Esophagus (tissue), 2 donors: ENCODE measurements around the gene CCNJ. TPM values are rescaled to one million over a fixed set of nuclear protein-coding genes. Genes with fewer than 3 reads are reported as not detected.
"Not testable (repeated sequence)": the region's sequence is repeated elsewhere in the genome, so short reads cannot be mapped to it uniquely, and the experiment has no call there.

Source experiments
- H3K27ac ChIP-seq, 2 donors: one replicate each; pipeline ENCODE4 v1.5.1; 2013; ENCODE audit warnings: low read depth in 2 of 2, mild to moderate bottlenecking in 2 of 2, inconsistent platforms in 1 of 2, low read length in 1 of 2, moderate library complexity in 1 of 2
- H3K27me3 ChIP-seq, 2 donors: one replicate each; pipeline ENCODE4 v1.6.1; 2013; ENCODE audit warnings: low read length in 2 of 2, control low read depth in 1 of 2, mild to moderate bottlenecking in 1 of 2; ENCODE audit not compliant: insufficient read depth in 2 of 2, control insufficient read depth in 1 of 2
- H3K36me3 ChIP-seq, 2 donors: one replicate each; pipeline ENCODE4 v1.6.1; 2013; ENCODE audit warnings: low read length in 1 of 2; ENCODE audit not compliant: control insufficient read depth in 2 of 2, insufficient read depth in 2 of 2
- H3K4me1 ChIP-seq, 2 donors: one replicate each; pipeline ENCODE4 v1.6.1; 2013; ENCODE audit warnings: low read length in 1 of 2; ENCODE audit not compliant: control insufficient read depth in 2 of 2, insufficient read depth in 2 of 2
- H3K4me3 ChIP-seq, 2 donors: one replicate each; pipeline ENCODE4 v1.5.1; 2013; ENCODE audit warnings: low read length in 2 of 2, mild to moderate bottlenecking in 2 of 2, low read depth in 1 of 2, moderate library complexity in 1 of 2
- H3K9me3 ChIP-seq, 2 donors: one replicate each; pipeline ENCODE4 v1.6.1; 2013; ENCODE audit warnings: mild to moderate bottlenecking in 2 of 2, low read depth in 1 of 2, low read length in 1 of 2, moderate library complexity in 1 of 2; ENCODE audit not compliant: control insufficient read depth in 2 of 2, insufficient read depth in 1 of 2
- WGBS, 2 donors: extraction: QIAGEN DNeasy Blood & Tissue Kit; methylation state at CpG; one replicate each; pipeline ENCODE4 v1.1.7; 2013; 5-methylcytosine and 5-hydroxymethylcytosine counted together
- polyA plus RNA-seq, 2 donors: library from polyadenylated mRNA; stranded (reverse); fragments of 200-250 nt; gene quantifications; one replicate each; pipeline ENCODE4 v1.2.3, GENCODE V29; 2013
- donor health status: healthy with polysubstance abuse.
- donor health status: Bipolar disorder and iron deficiency.

CCNJ gene
- 1 to 10 TPM; 1.4 to 1.9 TPM for polyA plus RNA-seq

DNA sequence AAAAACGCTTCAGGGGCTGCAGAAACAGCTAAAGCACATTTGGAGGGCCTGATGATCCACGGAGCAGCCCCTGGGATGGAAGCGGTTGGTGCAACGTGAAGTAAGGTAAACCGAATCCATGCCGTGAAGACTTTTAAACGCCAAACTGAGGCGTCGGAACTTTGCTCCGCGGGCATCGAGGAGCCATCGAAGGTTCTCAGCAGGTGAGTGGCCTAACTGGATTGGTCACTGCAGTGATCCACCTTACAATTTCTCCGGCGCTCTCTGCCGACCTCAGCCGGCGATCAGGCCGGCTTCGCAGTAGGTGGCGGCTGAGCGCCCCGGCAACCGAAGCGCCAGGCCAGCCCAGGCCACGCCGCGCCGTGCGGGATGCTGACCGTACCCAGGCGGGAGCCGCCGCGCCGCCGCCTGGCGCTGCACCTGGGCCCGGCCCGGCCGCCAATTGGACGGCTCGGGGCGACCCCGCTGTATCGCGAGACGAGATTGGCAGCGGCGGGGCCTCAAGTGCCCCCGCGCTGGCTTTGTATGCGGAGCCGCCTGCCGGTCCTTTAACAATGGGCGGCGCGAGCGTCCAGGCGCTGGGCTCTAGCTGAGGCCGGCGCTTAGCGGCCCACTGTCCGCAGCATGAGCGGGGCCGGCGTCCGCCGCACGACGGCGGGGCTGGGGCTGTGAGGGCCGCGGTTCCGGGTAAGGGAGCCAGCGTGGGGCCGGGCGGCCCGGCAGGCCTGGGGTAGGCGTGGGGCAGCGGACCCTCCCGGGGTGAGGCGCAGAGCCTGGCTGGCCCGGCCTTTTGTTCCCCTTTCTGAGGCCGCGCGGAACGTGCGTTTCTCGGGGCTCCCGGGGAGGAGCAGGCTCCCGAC, at the start of gene CCNJ:
CCNJ (plus strand) TSS at position 551 of the 860 bp plus-strand sequence. CDS start 811 bp downstream, outside the sequence.
- no peaks in the 10 kb centered on the region for H3K4me1 ChIP-seq
- H3K9me3 ChIP-seq = no peaks in the 10 kb centered on the region
- WGBS, 2 donors = 3% methylated on average over 85 to 92 of the region's 92 CpGs

DNA sequence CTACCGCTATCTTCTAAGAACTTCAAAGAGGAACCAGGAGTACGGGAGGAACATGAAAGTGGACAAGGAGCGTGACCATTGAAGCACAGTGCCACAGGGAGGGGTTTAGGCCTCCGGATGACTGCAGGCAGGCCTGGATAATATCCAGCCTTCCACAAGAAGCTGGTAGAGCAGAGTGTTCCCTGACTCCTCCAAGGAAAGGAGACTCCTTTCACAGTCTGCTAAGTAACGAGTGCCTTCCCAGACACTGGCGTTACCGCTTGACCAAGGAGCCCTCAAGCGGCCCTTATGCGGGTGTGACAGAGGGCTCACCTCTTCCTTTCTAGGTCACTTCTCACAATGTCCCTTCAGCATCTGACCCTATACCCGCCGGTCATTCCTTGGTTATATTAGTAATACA, 49.0 kb upstream of the CCNJ start:
- H3K27me3 ChIP-seq, H3K4me1 ChIP-seq, H3K4me3 ChIP-seq, H3K27ac ChIP-seq, H3K36me3 ChIP-seq, H3K9me3 ChIP-seq: not testable (repeated sequence)
- WGBS, 2 donors = 88 to 91% methylated on average over 11 of the region's 11 CpGs

More for the DNA sequence above, at the start of gene CCNJ:
- Histone ChIP-seq H3K27me3 (no peaks in the 10 kb centered on the region), H3K4me3 (peak within 1 kb of the TSS; percentile 69 to 89), H3K36me3 (no peaks in the 10 kb centered on the region), H3K27ac (peak within 1 kb of the TSS; percentile 83 to 84)

DNA sequence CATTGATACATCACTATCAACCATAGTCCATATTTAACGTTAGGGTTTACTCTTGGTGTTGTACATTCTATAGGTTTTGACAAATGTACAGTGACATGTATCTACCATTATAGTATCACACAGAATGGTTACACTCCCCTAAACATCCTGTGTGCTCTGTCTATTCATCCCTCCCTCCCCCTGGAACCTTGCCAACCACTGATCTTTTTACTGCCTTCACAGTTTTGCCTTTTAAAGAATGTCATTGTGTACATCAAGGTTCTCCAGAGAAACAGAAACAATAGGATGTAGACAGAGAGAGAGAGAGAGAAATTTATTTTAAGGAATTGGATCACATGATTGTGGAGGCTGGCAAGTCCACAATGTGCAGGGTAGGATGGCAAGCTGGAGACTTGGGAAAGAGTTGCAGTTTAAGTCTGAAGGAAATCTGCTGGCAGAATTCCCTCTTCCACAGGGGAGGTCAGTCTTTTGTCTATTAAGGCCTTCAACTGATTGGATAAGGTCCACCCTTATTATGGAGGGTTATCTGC, 45.1 kb upstream of the CCNJ start:
- H3K4me1 ChIP-seq = no peaks in the 10 kb centered on the region
- 37 to 61% methylated on average over 1 of the region's 1 CpG for WGBS, 2 donors
- H3K4me3 ChIP-seq = no peak overlapping the region
- H3K9me3 ChIP-seq = no peaks in the 10 kb centered on the region
- H3K36me3 ChIP-seq = no peaks in the 10 kb centered on the region
- no peak overlapping the region for H3K27ac ChIP-seq
- no peaks in the 10 kb centered on the region for H3K27me3 ChIP-seq

GRCh38 chr10:96013956-96014355, 29.4 kb upstream of the CCNJ start:
- Histone ChIP-seq H3K9me3 (no peaks in the 10 kb centered on the region), H3K27ac (no peak overlapping the region), H3K36me3 (no peaks in the 10 kb centered on the region), H3K4me3 (no peak overlapping the region), H3K27me3 (no peaks in the 10 kb centered on the region), H3K4me1 (no peaks in the 10 kb centered on the region)
- 84% methylated on average over 2 of the region's 2 CpGs for WGBS, 2 donors

GRCh38 chr10:96014473-96015102, 28.8 kb upstream of the CCNJ start:
- Histone ChIP-seq H3K27me3 (no peaks in the 10 kb centered on the region), H3K9me3 (no peaks in the 10 kb centered on the region), H3K4me3 (no peak overlapping the region), H3K27ac (no peak overlapping the region), H3K36me3 (no peaks in the 10 kb centered on the region), H3K4me1 (no peaks in the 10 kb centered on the region)
- WGBS, 2 donors = 89 to 93% methylated on average over 2 of the region's 2 CpGs

- no peak overlapping the region for H3K4me3 ChIP-seq
- no peaks in the 10 kb centered on the region for H3K4me1 ChIP-seq
- H3K36me3 ChIP-seq = no peaks in the 10 kb centered on the region
- no peak overlapping the region for H3K27ac ChIP-seq
- WGBS, 2 donors = 17 to 18% methylated on average over 5 of the region's 5 CpGs
- H3K27me3 ChIP-seq = no peaks in the 10 kb centered on the region
- no peaks in the 10 kb centered on the region for H3K9me3 ChIP-seq
Measured at GRCh38 chr10:96017191-96017687, 26.1 kb upstream of the CCNJ start.

GRCh38 chr10:96021332-96021731, 22.1 kb upstream of the CCNJ start:
- Histone ChIP-seq H3K4me3 (no peak overlapping the region), H3K4me1 (no peaks in the 10 kb centered on the region), H3K36me3 (no peaks in the 10 kb centered on the region), H3K9me3 (no peaks in the 10 kb centered on the region), H3K27ac (no peak overlapping the region), H3K27me3 (no peaks in the 10 kb centered on the region)
- 52 to 77% methylated on average over 1 of the region's 1 CpG for WGBS, 2 donors

DNA sequence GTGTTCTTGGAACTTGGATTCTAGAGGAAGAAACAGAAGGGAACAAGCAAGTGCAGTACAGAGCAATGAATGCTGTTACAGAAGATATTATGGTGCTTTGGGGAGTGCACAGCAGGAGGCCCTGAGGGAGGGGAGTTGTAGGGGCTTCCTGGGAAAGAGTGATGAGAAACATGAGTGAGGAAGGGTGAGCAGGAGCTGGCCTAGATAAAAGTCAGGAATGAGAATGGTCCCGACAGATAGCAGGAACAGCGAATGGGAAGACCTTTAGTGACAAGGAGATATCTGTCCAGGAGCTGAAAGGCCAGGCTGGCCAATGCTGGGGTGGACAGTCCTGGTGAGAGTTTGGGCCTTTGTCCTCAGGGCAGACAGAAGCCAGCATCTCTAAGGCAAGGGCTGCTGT, 20.6 kb upstream of the CCNJ start:
- no peaks in the 10 kb centered on the region for H3K4me1 ChIP-seq
- no peak overlapping the region for H3K4me3 ChIP-seq
- H3K27me3 ChIP-seq = no peaks in the 10 kb centered on the region
- H3K36me3 ChIP-seq = no peaks in the 10 kb centered on the region
- 92 to 95% methylated on average over 2 of the region's 2 CpGs for WGBS, 2 donors
- H3K9me3 ChIP-seq = no peaks in the 10 kb centered on the region
- H3K27ac ChIP-seq = no peak overlapping the region

DNA sequence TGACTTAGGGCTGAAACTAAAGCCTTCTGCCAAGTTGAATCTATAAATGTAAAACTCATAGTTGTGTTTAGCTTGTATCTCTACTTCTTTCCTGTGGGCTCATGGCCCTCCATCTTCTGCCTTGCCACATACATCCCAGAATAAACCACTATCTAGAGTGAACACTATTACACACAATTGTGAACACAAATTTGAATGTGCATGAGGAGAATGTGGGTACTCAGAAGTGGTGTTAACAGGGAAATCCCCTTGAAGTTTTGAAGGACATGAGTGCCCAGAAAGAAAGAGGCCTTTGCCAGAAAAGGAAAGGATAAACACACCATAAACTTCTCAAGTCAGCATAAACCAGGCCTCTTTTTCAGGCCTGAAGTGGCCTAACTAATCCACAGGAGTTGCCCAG, 20.2 kb upstream of the CCNJ start:
- Histone ChIP-seq H3K9me3 (no peaks in the 10 kb centered on the region), H3K27me3 (no peaks in the 10 kb centered on the region), H3K36me3 (no peaks in the 10 kb centered on the region), H3K27ac (no peak overlapping the region), H3K4me1 (no peaks in the 10 kb centered on the region), H3K4me3 (no peak overlapping the region)
